ENCODE results near the gene NTSR2.

NTSR2 gene

GRCh38 chr2:11699686-11700670, 30.0 kb upstream of the NTSR2 start:
- no peak for DNase-seq

GRCh38 chr2:11698009-11698922, 28.3 kb upstream of the NTSR2 start:
- DNase-seq: peak; percentile 29

- DNase-seq: peak; percentile 53
Measured at GRCh38 chr2:11697103-11697871, 27.3 kb upstream of the NTSR2 start.

DNA sequence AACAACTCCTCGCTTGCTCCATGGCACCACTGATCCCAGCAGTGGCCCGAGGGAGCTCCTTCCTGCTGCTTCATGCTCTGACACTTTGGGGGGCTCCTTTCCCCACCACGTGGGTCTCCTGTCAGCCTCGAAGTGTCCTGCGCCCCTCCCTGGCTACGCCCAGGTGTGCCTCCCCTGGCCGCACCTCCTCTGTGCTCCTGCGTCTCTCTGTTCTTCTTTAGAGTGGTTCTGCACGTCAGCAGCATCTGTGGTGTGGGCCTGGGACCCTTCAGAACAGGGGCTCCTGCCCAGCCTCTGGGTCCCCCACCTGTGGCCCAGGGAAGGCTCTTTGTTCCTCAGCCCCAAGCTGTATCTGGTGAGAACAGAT, 26.7 kb upstream of the NTSR2 start:
- no peak for DNase-seq

GRCh38 chr2:11695576-11695975, 25.6 kb upstream of the NTSR2 start:
- no peak for DNase-seq

- DNase-seq: peak; percentile 91
Measured at GRCh38 chr2:11692966-11693521, 23.0 kb upstream of the NTSR2 start.

GRCh38 chr2:11691076-11691660, 21.2 kb upstream of the NTSR2 start:
- DNase-seq: no peak

DNA sequence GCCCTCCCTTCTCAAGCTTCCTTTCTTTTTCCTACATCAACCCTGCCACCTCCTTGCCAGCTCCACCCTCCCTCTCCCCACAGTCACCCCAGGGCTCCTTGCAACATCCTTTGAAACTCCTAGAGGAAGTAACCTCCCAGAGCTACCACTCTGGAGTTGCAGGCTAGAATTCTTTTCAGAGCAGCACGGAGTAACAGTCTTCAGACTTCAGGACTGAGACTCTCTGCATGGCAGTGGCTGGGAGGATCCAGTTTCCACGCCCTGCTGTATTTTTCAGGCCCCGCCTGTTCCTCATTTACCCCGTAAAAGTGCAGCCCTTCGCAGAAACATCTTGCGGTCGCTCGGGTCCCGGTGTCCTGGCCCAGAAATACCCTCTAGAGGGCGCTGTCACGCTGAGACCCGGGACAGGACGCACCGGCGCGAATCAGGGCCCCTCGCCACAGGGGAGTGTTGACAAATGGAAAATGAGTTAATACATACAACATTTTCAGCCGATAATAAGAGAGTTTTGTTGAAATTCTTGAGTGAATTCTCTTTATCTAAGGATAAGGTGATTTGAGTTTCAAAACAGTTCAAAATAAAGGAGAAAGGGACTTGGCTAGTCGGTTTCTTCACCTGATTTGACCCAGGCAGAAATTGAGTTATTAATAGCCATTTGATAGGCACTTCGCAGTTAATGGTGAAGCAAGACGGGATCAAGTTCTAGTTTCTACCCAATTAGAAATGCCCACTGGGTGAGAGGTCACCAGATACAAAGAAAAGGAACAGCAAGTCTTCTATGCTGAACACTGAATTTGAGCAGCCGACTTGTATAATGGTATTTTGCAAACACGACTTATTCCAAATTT, 18.5 kb upstream of the NTSR2 start:
- DNase-seq: peak; percentile 88

- no peak for DNase-seq
Measured at GRCh38 chr2:11687736-11688135, 17.7 kb upstream of the NTSR2 start.

GRCh38 chr2:11685906-11686470, 16.0 kb upstream of the NTSR2 start:
- no peak for DNase-seq

GRCh38 chr2:11684894-11685460, 15.0 kb upstream of the NTSR2 start:
- no peak for DNase-seq

GRCh38 chr2:11683966-11684365, 14.0 kb upstream of the NTSR2 start:
- no peak for DNase-seq

- no peak for DNase-seq
Measured at GRCh38 chr2:11683476-11683875, 13.5 kb upstream of the NTSR2 start.

DNA sequence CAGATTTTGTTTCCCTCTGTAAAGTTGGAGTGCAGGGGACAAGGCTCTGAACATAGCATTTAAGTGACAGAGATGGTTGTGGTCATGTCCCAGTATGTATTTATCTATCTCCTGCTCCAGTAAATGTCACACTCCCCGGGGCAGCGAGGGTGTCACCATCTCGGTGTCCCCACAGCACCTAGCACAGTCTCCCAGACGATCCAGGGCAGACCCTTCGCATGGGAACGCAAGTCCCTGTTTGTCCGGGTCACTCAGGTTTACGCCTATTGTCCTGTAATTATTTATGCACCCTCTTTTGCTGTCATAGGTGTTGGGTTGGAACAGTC, 12.6 kb upstream of the NTSR2 start:
- DNase-seq: no peak

- DNase-seq: peak; percentile 39
Measured at GRCh38 chr2:11681722-11682589, 12.0 kb upstream of the NTSR2 start.

- DNase-seq: no peak
Measured at GRCh38 chr2:11680901-11681721, 11.1 kb upstream of the NTSR2 start.

GRCh38 chr2:11680182-11680900, 10.3 kb upstream of the NTSR2 start:
- DNase-seq: no peak
